IPS DF 6.9 (cell line): ENCODE data around the gene SLC16A3.
"Not testable (repeated sequence)": the region's sequence is repeated elsewhere in the genome, so short reads cannot be mapped to it uniquely, and the experiment has no call there.

ENCODE experiments used
- DNase-seq: peaks from one replicate; pipeline ENCODE4 v3.0.0-alpha.2; 2013; ENCODE audit warnings: low read depth, low spot score
- H3K27ac ChIP-seq: one replicate; pipeline ENCODE4 v1.5.1; 2013; ENCODE audit warnings: low read length, control low read depth
- H3K27me3 ChIP-seq: 2 replicates; pipeline ENCODE4 v1.6.1; 2013; ENCODE audit warnings: mild to moderate bottlenecking, low read length; ENCODE audit not compliant: control insufficient read depth, insufficient read depth
- H3K36me3 ChIP-seq: 2 replicates; pipeline ENCODE4 v1.6.1; 2013; ENCODE audit warnings: low read length; ENCODE audit not compliant: control insufficient read depth, insufficient read depth
- H3K4me1 ChIP-seq: 2 replicates; pipeline ENCODE4 v1.6.1; 2013; ENCODE audit warnings: low read length; ENCODE audit not compliant: control insufficient read depth, insufficient read depth
- H3K4me3 ChIP-seq: 2 replicates; pipeline ENCODE4 v1.5.1; 2013; ENCODE audit warnings: mild to moderate bottlenecking, low read length
- H3K9me3 ChIP-seq: 2 replicates; pipeline ENCODE4 v1.6.1; 2013; ENCODE audit warnings: low read length, inconsistent platforms; ENCODE audit not compliant: control insufficient read depth, insufficient read depth
- WGBS: extraction: QIAGEN DNeasy Blood & Tissue Kit; methylation state at CpG from one replicate; pipeline ENCODE4 v1.1.7; 2013; ENCODE audit warnings: mixed read lengths, missing lambda C conversion rate; ENCODE audit not compliant: insufficient read length, insufficient coverage; 5-methylcytosine and 5-hydroxymethylcytosine counted together

The SLC16A3 gene

GRCh38 chr17:82228842-82229697 is at the start of gene SLC16A3:
TSS of gene SLC16A3 (plus strand) at chr17:82229042. CDS start at chr17:82236009, 6,967 bp downstream.
- Histone ChIP-seq H3K27ac (no peak within 1 kb of the TSS), H3K4me1 (peaks cover 6% of the 10 kb centered on the region; the same call in 1 of the 2 replicates), H3K4me3 (peak within 1 kb of the TSS; percentile 45; the same call in 1 of the 2 replicates), H3K9me3 (no peaks in the 10 kb centered on the region), H3K27me3 (peaks cover 18% of the 10 kb centered on the region), H3K36me3 (no peaks in the 10 kb centered on the region)
- DNase-seq: no peak
- no CpG with 5 or more reads among the region's 105 CpGs for WGBS

GRCh38 chr17:82179412-82179811 is 49.4 kb upstream of the SLC16A3 start:
- Histone ChIP-seq H3K4me1 (peaks cover 4% of the 10 kb centered on the region), H3K9me3 (no peaks in the 10 kb centered on the region), H3K36me3 (0 out of 2 replicates have a peak, but pooled peaks cover 4% of the 10 kb centered on the region), H3K27me3 (peaks cover 31% of the 10 kb centered on the region), H3K4me3 (no peak overlapping the region), H3K27ac (no peak overlapping the region)
- no CpG with 5 or more reads among the region's 13 CpGs for WGBS
- no peak for DNase-seq

- Histone ChIP-seq H3K36me3 (0 out of 2 replicates have a peak, but pooled peaks cover 4% of the 10 kb centered on the region), H3K9me3 (no peaks in the 10 kb centered on the region), H3K4me3 (no peak overlapping the region), H3K27me3 (peaks cover 27% of the 10 kb centered on the region), H3K27ac (no peak overlapping the region), H3K4me1 (peaks cover 1% of the 10 kb centered on the region; the same call in 1 of the 2 replicates)
- DNase-seq: no peak
- no CpG with 5 or more reads among the region's 10 CpGs for WGBS
Observed at GRCh38 chr17:82179946-82180475, 48.8 kb upstream of the SLC16A3 start.

GRCh38 chr17:82180776-82181528 is 47.9 kb upstream of the SLC16A3 start:
- Histone ChIP-seq H3K4me3 (no peak overlapping the region), H3K27ac (no peak overlapping the region), H3K9me3 (no peaks in the 10 kb centered on the region), H3K36me3 (0 out of 2 replicates have a peak, but pooled peaks cover 4% of the 10 kb centered on the region), H3K27me3 (peaks cover 19% of the 10 kb centered on the region), H3K4me1 (no peaks in the 10 kb centered on the region)
- no peak for DNase-seq
- no CpG with 5 or more reads among the region's 31 CpGs for WGBS

- WGBS: no CpG with 5 or more reads among the region's 5 CpGs
- Histone ChIP-seq H3K9me3 (no peaks in the 10 kb centered on the region), H3K4me3 (no peak overlapping the region), H3K27ac (no peak overlapping the region), H3K4me1 (no peaks in the 10 kb centered on the region), H3K27me3 (no peaks in the 10 kb centered on the region), H3K36me3 (no peaks in the 10 kb centered on the region)
- no peak for DNase-seq
Observed at GRCh38 chr17:82184761-82185160, 44.1 kb upstream of the SLC16A3 start.

- Histone ChIP-seq H3K27me3 (no peaks in the 10 kb centered on the region), H3K27ac (no peak overlapping the region), H3K36me3 (no peaks in the 10 kb centered on the region), H3K4me1 (no peaks in the 10 kb centered on the region), H3K4me3 (no peak overlapping the region), H3K9me3 (no peaks in the 10 kb centered on the region)
- no peak for DNase-seq
- no CpG with 5 or more reads among the region's 15 CpGs for WGBS
Observed at GRCh38 chr17:82186221-82186620, 42.6 kb upstream of the SLC16A3 start.

GRCh38 chr17:82187500-82187899 is 41.3 kb upstream of the SLC16A3 start:
- Histone ChIP-seq H3K36me3 (0 out of 2 replicates have a peak, but pooled peaks cover 1% of the 10 kb centered on the region), H3K9me3 (no peaks in the 10 kb centered on the region), H3K4me1 (no peaks in the 10 kb centered on the region), H3K4me3 (no peak overlapping the region), H3K27me3 (no peaks in the 10 kb centered on the region), H3K27ac (no peak overlapping the region)
- no CpG with 5 or more reads among the region's 23 CpGs for WGBS
- DNase-seq: no peak

- WGBS: no CpG with 5 or more reads among the region's 26 CpGs
- H3K4me1 ChIP-seq: no peaks in the 10 kb centered on the region
- 0 out of 2 replicates have a peak, but pooled peaks cover 4% of the 10 kb centered on the region for H3K36me3 ChIP-seq
- no peak for DNase-seq
- no peaks in the 10 kb centered on the region for H3K9me3 ChIP-seq
- no peak overlapping the region for H3K27ac ChIP-seq
- H3K4me3 ChIP-seq: no peak overlapping the region
- H3K27me3 ChIP-seq: no peaks in the 10 kb centered on the region
Observed at GRCh38 chr17:82188001-82188961, 40.6 kb upstream of the SLC16A3 start.

GRCh38 chr17:82193050-82193449 is 35.8 kb upstream of the SLC16A3 start:
- H3K27me3 ChIP-seq, H3K4me1 ChIP-seq, DNase-seq, H3K4me3 ChIP-seq, H3K9me3 ChIP-seq, H3K27ac ChIP-seq, H3K36me3 ChIP-seq: not testable (repeated sequence)
- WGBS: no CpG with 5 or more reads among the region's 6 CpGs
